ENCODE measurements around the gene GRK2. TPM values are rescaled to one million over a fixed set of nuclear protein-coding genes. Genes with fewer than 3 reads are reported as not detected.

Gene GRK2
- total and polyA plus RNA-seq, 2 of the 8 experiments (the other 6 are each of a cell fraction or from before 2014, with no cell fraction given) = 47.3 to 49.7 TPM

GRCh38 chr11:67268962-67269268 lies 2.6 kb downstream of the GRK2 start:
- Histone ChIP-seq H3K36me3 (ENCODE audit: control insufficient read depth in 2 of 4, insufficient read depth in 4 of 4, low read length in 3 of 4) (peaks cover 0 to 3% (median 0%) of the 10 kb centered on the region in 4 experiments; a peak in 2 of 8 replicates), H4K5ac (ENCODE audit: insufficient read length, low read depth, low read length) (no peak overlapping the region), H2BK20ac (ENCODE audit: low read length) (no peak overlapping the region), H4K20me1 (replicated peaks in 1 of 2; ENCODE audit: control insufficient read depth in 1 of 2, insufficient read depth in 2 of 2, low read length in 2 of 2) (peaks cover 15 to 33% of the 10 kb centered on the region in 2 experiments), H3K4me3 (ENCODE audit: extremely low read depth in 1 of 4, insufficient read depth in 2 of 4, low read depth in 3 of 4, low read length in 4 of 4) (no peak overlapping the region), H2BK12ac (ENCODE audit: low read depth, low read length) (no peak overlapping the region), H4K8ac (ENCODE audit: extremely low read depth, insufficient read depth, low read length) (no peak overlapping the region), H3K18ac (ENCODE audit: extremely low read depth, low read length) (no peak overlapping the region), H3K23me2 (ENCODE audit: low read depth, low read length) (peaks cover 4% of the 10 kb centered on the region), H3K4ac (replicated peaks; ENCODE audit: insufficient read length, low read depth, low read length) (no peak overlapping the region), H2AFZ (ENCODE audit: low read length) (no peak overlapping the region), H3K79me1 (ENCODE audit: low read depth, low read length) (peaks cover 22% of the 10 kb centered on the region), H2BK15ac (ENCODE audit: low read length) (no peak overlapping the region), H3K79me2 (ENCODE audit: control insufficient read depth in 1 of 2, insufficient read depth in 2 of 2, low read length in 2 of 2) (peaks cover 0 to 65% of the 10 kb centered on the region in 2 experiments; a peak in 3 of 4 replicates), H2AK5ac (ENCODE audit: low read depth, low read length) (no peak overlapping the region), H2BK5ac (ENCODE audit: low read depth, low read length) (0 out of 2 replicates have a peak overlapping the region, but pooled peaks have one; percentile 26), H4K91ac (replicated peaks; ENCODE audit: insufficient read length, low read length) (no peak overlapping the region), H3K9ac (replicated peaks in 1 of 4; ENCODE audit: extremely low read depth in 1 of 4, low read depth in 3 of 4, low read length in 3 of 4) (no peak overlapping the region; a peak in 1 of 7 replicates), H3K4me1 (replicated peaks in 1 of 4; ENCODE audit: control insufficient read depth in 3 of 4, insufficient read depth in 4 of 4, low read length in 3 of 4) (peaks cover 8 to 30% (median 27%) of the 10 kb centered on the region in 4 experiments), H3K23ac (ENCODE audit: insufficient read length) (no peak overlapping the region), H3K56ac (replicated peaks; ENCODE audit: insufficient read length, low read depth, low read length) (no peak overlapping the region), H3K9me3 (ENCODE audit: insufficient read depth in 2 of 2, low read depth in 1 of 2, low read length in 1 of 2) (no peaks in the 10 kb centered on the region), H2BK120ac (replicated peaks; ENCODE audit: low read depth, low read length) (no peak overlapping the region), H3K27me3 (replicated peaks in 1 of 4; ENCODE audit: control insufficient read depth in 3 of 4, extremely low read depth in 1 of 4, insufficient read depth in 3 of 4, low read length in 3 of 4) (peaks cover 0 to 3% (median 0%) of the 10 kb centered on the region in 4 experiments; a peak in 3 of 7 replicates), H3K27ac (ENCODE audit: low read depth, low read length) (no peak overlapping the region), H3K14ac (ENCODE audit: insufficient read length) (no peak overlapping the region), H3K4me2 (ENCODE audit: insufficient read depth in 1 of 2, low read depth in 2 of 2, low read length in 2 of 2) (no peak overlapping the region; a peak in 1 of 4 replicates)
- ChIA-PET POLR2A (ENCODE audit: partially characterized antibody) (interaction anchor here (1.0 to 4.2 kb wide), 5 partner anchors 20 to 83 kb away, joined by 3 to 20 read pairs (median 6); partner anchors contain the start of genes ANKRD13D and SSH3), CTCF (ENCODE audit: partially characterized antibody) (interaction anchor here (0.6 to 13.0 kb wide), 5 partner anchors 10 to 108 kb away, joined by 3 to 186 read pairs (median 4); partner anchors contain the start of gene SSH3)
- WGBS, 2 experiments (ENCODE audit: extremely low coverage in 1 of 2, insufficient coverage in 1 of 2, insufficient read length in 1 of 2, insufficient replicate concordance in 2 of 2, low coverage in 1 of 2, low lambda C conversion rate in 2 of 2, missing lambda C conversion rate in 1 of 2) = 95% methylated on average over 13 of the region's 13 CpGs; no CpG with 5 or more reads in 1 of the 2 experiments
- DNase-seq (ENCODE audit: low read depth in 1 of 2, low spot score in 2 of 2) (no peak), FAIRE-seq (no peak)
- TF ChIP-seq BRCA1 (IDR thresholded peaks at IDR 0.05; ENCODE audit: low read depth, low read length) (no peak), CBX8 (IDR thresholded peaks at IDR 0.05; ENCODE audit: borderline replicate concordance, low read depth, low read length) (no peak), EGR1 (IDR thresholded peaks at IDR 0.05; ENCODE audit: borderline replicate concordance, low read depth, low read length) (no peak), NANOG (IDR thresholded peaks at IDR 0.05; ENCODE audit: insufficient read depth, low read depth, low read length, poor library complexity, severe bottlenecking) (no peak), E2F6 (IDR thresholded peaks at IDR 0.05) (no peak), RFX5 (IDR thresholded peaks at IDR 0.05; ENCODE audit: borderline replicate concordance, low read depth, low read length) (no peak), SIRT6 (IDR thresholded peaks at IDR 0.05; ENCODE audit: low read length) (no peak), TEAD4 (IDR thresholded peaks at IDR 0.05; ENCODE audit: low read depth, low read length) (no peak), ATF2 (IDR thresholded peaks at IDR 0.05; ENCODE audit: low read length) (no peak), JUN (IDR thresholded peaks at IDR 0.05; ENCODE audit: low read depth, low read length) (no peak), MAX (IDR thresholded peaks at IDR 0.05) (no peak), CEBPB (IDR thresholded peaks at IDR 0.05; ENCODE audit: low read depth, low read length) (no peak)

Data from H1 (cell line).